Fibroblast of pulmonary artery (primary cell): Measurements from ENCODE around the gene COX20.

Experiments
- DNase-seq: peaks from one replicate; pipeline ENCODE4 v3.0.0-alpha.2; 2010; ENCODE audit warnings: low read depth
- H3K4me3 ChIP-seq: replicated peaks from 2 replicates; pipeline ENCODE4 v1.5.1; 2011; ENCODE audit warnings: low read depth, mild to moderate bottlenecking, control low read depth, low read length, moderate library complexity
- TF ChIP-seq, protein P1 (sequence below): IDR thresholded peaks from 2 replicates; pipeline ENCODE4 v1.5.1; 2011; ENCODE audit warnings: mild to moderate bottlenecking, control low read depth, low read length, inconsistent platforms; ENCODE audit errors: missing control alignments

The COX20 gene

GRCh38 chr1:244893836-244894235, 58.4 kb downstream of the COX20 start:
- TF ChIP-seq, protein P1, sequence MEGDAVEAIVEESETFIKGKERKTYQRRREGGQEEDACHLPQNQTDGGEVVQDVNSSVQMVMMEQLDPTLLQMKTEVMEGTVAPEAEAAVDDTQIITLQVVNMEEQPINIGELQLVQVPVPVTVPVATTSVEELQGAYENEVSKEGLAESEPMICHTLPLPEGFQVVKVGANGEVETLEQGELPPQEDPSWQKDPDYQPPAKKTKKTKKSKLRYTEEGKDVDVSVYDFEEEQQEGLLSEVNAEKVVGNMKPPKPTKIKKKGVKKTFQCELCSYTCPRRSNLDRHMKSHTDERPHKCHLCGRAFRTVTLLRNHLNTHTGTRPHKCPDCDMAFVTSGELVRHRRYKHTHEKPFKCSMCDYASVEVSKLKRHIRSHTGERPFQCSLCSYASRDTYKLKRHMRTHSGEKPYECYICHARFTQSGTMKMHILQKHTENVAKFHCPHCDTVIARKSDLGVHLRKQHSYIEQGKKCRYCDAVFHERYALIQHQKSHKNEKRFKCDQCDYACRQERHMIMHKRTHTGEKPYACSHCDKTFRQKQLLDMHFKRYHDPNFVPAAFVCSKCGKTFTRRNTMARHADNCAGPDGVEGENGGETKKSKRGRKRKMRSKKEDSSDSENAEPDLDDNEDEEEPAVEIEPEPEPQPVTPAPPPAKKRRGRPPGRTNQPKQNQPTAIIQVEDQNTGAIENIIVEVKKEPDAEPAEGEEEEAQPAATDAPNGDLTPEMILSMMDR = no peak
- DNase-seq = no peak
- no peak overlapping the region for H3K4me3 ChIP-seq
